Smooth muscle cell (in vitro differentiated cells): ENCODE results near the gene NAALADL2. TPM values are rescaled to one million over a fixed set of nuclear protein-coding genes. Genes with fewer than 3 reads are reported as not detected.

ENCODE experiments used
- DNase-seq: peaks from one replicate; lab custom pipeline; 2025; ENCODE audit not compliant: unreplicated experiment; lab: John Stamatoyannopoulos, UW
- H2AFZ ChIP-seq: fragments of 200-600 bp; sonication (generic); 2 replicates; pipeline ENCODE4 v1.6.0; 2016; ENCODE audit warnings: antibody characterized with exemption, low read depth, mild to moderate bottlenecking
- H3F3A ChIP-seq: fragments of 200-600 bp; sonication (generic); 2 replicates; pipeline ENCODE4 v1.6.0; 2017; ENCODE audit warnings: antibody characterized with exemption, low read depth
- H3K27ac ChIP-seq: fragments of 200-600 bp; sonication (generic); 2 replicates; pipeline ENCODE4 v1.5.1; 2016; ENCODE audit warnings: low read depth, mild to moderate bottlenecking
- H3K27me3 ChIP-seq: fragments of 200-600 bp; sonication (generic); 2 replicates; pipeline ENCODE4 v1.6.1; 2016; ENCODE audit warnings: low read depth, mild to moderate bottlenecking
- H3K36me3 ChIP-seq: fragments of 200-600 bp; sonication (generic); 2 replicates; pipeline ENCODE4 v1.5.1; 2016; ENCODE audit warnings: low read depth
- H3K4me1 ChIP-seq: fragments of 200-600 bp; sonication (generic); 2 replicates; pipeline ENCODE4 v1.5.1; 2016; ENCODE audit warnings: low read depth
- H3K4me2 ChIP-seq: fragments of 200-600 bp; sonication (generic); 2 replicates; pipeline ENCODE4 v1.6.0; 2016; ENCODE audit warnings: mild to moderate bottlenecking
- H3K4me3 ChIP-seq: fragments of 200-600 bp; sonication (generic); 2 replicates; pipeline ENCODE4 v1.5.1; 2016; ENCODE audit warnings: mild to moderate bottlenecking
- H3K79me2 ChIP-seq: fragments of 200-600 bp; sonication (generic); 2 replicates; pipeline ENCODE4 v1.6.0; 2016; ENCODE audit warnings: low read depth, mild to moderate bottlenecking
- H3K9ac ChIP-seq: fragments of 200-600 bp; sonication (generic); 2 replicates; pipeline ENCODE4 v1.6.0; 2016; ENCODE audit warnings: low read depth
- H3K9me3 ChIP-seq: fragments of 200-600 bp; sonication (generic); replicated peaks from 2 replicates; pipeline ENCODE4 v1.5.1; 2016; ENCODE audit warnings: low read depth
- H4K20me1 ChIP-seq: fragments of 200-600 bp; sonication (generic); 2 replicates; pipeline ENCODE4 v1.6.0; 2016; ENCODE audit warnings: low read depth
- WGBS: methylation state at CpG from one replicate; pipeline ENCODE4 v1.1.7; 2016; ENCODE audit warnings: low lambda C conversion rate; 5-methylcytosine and 5-hydroxymethylcytosine counted together
- polyA plus RNA-seq: library from polyadenylated mRNA; unstranded; fragments of >200 nt; fragmentation: Nextera tagmentation; extraction: Ambion mirVana; gene quantifications from 2 replicates; pipeline ENCODE4 v1.2.1, GENCODE V29; 2016
- total RNA-seq: library from RNA; depleted of rRNA; stranded (reverse); fragments of >200 nt; gene quantifications from 2 replicates; pipeline ENCODE4 v1.2.3, GENCODE V29; 2014
- TF ChIP-seq, protein P1 (sequence below): fragments of 200-600 bp; sonication (generic); IDR thresholded peaks from 2 replicates; pipeline ENCODE4 v1.5.1; 2017; ENCODE audit warnings: borderline replicate concordance, mild to moderate bottlenecking, antibody characterized with exemption; ENCODE audit not compliant: insufficient read depth, poor library complexity, severe bottlenecking

NAALADL2 gene
- total and polyA plus RNA-seq, 2 experiments from 2014 or later = 2.5 to 13.8 TPM

DNA sequence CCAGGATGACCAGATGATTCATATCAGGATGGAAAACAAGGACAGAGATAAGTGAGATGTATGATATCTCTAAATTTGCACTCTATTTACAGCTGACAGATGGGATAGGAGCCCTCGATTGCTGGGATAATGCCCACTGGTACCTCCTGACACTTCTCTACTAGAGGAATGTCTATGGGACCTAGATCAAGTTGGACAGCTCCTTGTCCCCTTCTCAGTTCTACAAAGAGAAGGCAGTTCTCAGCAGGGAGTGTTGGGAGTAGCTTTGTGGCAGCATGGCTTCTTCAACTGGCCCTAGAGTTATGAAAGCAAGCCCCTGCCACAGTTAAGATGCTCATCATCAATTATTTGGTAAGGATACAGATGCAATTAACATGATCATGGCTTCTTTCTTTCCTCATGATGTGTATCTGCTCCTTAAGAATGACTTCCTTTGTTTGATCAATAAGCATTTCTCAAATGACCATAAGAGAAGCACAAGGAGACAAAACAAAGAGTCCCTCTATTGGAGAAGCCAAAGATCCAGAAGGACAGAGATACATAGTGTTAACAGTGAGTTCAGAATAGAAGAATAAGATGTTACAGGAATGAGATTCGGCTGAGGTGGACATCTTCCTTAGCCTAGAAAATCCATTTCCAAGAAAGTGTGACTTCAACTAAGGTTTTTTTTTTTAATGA is 481.3 kb downstream of the NAALADL2 start:
- Histone ChIP-seq H3K36me3 (no peaks in the 10 kb centered on the region), H3K9me3 (no peaks in the 10 kb centered on the region), H3K4me3 (no peak overlapping the region), H2AFZ (no peak overlapping the region), H4K20me1 (no peaks in the 10 kb centered on the region), H3F3A (no peaks in the 10 kb centered on the region), H3K4me1 (no peaks in the 10 kb centered on the region), H3K4me2 (no peak overlapping the region), H3K79me2 (no peaks in the 10 kb centered on the region), H3K27me3 (no peaks in the 10 kb centered on the region), H3K9ac (no peak overlapping the region), H3K27ac (no peak overlapping the region)
- TF ChIP-seq, protein P1, sequence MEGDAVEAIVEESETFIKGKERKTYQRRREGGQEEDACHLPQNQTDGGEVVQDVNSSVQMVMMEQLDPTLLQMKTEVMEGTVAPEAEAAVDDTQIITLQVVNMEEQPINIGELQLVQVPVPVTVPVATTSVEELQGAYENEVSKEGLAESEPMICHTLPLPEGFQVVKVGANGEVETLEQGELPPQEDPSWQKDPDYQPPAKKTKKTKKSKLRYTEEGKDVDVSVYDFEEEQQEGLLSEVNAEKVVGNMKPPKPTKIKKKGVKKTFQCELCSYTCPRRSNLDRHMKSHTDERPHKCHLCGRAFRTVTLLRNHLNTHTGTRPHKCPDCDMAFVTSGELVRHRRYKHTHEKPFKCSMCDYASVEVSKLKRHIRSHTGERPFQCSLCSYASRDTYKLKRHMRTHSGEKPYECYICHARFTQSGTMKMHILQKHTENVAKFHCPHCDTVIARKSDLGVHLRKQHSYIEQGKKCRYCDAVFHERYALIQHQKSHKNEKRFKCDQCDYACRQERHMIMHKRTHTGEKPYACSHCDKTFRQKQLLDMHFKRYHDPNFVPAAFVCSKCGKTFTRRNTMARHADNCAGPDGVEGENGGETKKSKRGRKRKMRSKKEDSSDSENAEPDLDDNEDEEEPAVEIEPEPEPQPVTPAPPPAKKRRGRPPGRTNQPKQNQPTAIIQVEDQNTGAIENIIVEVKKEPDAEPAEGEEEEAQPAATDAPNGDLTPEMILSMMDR = no peak
- DNase-seq = no peak
- 91% methylated on average over 2 of the region's 2 CpGs for WGBS

DNA sequence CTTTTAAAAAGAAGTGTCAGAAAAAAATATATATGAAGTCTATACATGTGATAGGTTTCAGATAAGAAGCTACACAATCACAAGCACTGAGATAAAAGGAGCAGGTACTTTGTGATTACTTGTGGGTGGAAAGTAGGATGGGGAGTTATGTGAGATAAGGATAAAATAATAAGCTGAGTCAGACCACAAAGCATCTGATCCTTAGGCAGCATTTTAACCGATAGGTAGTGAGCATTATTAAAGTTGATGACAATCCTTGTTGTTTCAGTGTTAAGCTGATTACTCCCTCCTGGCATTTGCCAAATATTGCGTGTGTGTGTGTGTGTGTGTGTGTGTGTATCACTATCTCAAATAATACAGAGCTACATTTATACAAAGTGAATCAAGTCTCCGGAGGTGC is 483.1 kb downstream of the NAALADL2 start:
- 87% methylated on average over 3 of the region's 3 CpGs for WGBS
- no peak for DNase-seq
- H3K27me3 ChIP-seq = no peaks in the 10 kb centered on the region
- no peaks in the 10 kb centered on the region for H3F3A ChIP-seq
- H3K36me3 ChIP-seq = no peaks in the 10 kb centered on the region
- H4K20me1 ChIP-seq = no peaks in the 10 kb centered on the region
- no peaks in the 10 kb centered on the region for H3K4me1 ChIP-seq
- no peak overlapping the region for H3K27ac ChIP-seq
- TF ChIP-seq, protein P1 = no peak
- H2AFZ ChIP-seq = no peak overlapping the region
- no peaks in the 10 kb centered on the region for H3K79me2 ChIP-seq
- no peak overlapping the region for H3K4me3 ChIP-seq
- no peaks in the 10 kb centered on the region for H3K9me3 ChIP-seq
- no peak overlapping the region for H3K9ac ChIP-seq
- no peak overlapping the region for H3K4me2 ChIP-seq

DNA sequence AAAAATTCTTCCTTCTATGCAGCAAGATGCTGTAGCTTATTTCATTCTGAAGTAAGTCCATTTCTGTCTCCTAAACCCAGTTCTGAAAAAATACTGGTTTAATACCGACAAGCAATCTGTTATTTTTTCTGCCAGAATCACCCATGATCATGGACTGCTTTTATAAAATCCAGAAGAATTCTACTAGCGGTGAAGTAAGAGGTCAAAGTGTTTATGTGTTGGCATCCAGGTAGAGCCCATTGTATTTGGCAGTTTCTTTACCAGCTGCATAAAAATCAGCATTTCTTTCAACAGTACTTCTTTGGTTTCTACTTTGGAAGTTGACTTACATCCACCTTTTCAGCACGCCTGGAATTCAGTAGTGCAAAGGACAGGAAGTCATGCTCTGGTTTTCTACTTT is 484.8 kb downstream of the NAALADL2 start:
- Histone ChIP-seq H3K36me3 (no peaks in the 10 kb centered on the region), H3K27ac (no peak overlapping the region)
- TF ChIP-seq, protein P1 = no peak

DNA sequence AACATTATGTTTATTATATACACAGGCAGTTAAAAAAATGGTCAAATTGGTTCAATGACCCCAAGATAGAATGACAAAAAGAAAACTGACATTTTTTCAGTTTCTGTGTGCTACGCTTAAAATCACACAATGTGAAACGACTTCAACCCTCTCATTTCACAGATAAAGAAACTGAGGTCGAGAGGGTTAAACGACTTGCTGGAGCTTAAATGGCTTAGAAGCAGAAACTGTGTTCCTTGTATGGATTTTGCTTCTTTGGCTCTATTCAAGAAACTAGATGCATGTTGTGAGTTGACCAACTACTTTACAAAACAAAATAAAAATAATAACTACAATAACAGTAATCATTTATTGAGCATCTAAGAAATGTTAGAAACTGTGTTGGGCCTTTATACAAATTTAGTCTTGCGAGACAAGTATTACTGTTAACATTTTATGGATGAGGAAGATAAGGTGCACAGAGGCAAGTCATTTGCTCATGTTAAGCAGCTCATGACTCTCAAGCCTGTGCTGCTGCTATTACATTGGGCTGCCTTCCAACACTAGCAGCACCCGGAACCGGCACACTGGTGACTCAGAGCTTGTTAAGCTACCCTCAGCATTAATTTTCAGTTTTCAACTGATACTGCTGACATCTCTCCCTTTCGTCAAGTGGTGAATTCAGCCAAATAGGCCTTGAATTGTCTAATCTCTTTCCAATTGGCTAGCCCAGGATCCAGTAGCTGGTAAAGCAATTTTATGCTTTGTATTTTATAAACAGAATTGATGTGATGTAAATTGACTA is 487.6 kb downstream of the NAALADL2 start:
- no peaks in the 10 kb centered on the region for H3K79me2 ChIP-seq
- TF ChIP-seq, protein P1 = no peak
- no peaks in the 10 kb centered on the region for H4K20me1 ChIP-seq
- peak; percentile 1 for DNase-seq
- H3K9me3 ChIP-seq = no peaks in the 10 kb centered on the region
- no peaks in the 10 kb centered on the region for H3F3A ChIP-seq
- no peak overlapping the region for H2AFZ ChIP-seq
- no peak overlapping the region for H3K9ac ChIP-seq
- H3K4me2 ChIP-seq = no peak overlapping the region
- H3K36me3 ChIP-seq = no peaks in the 10 kb centered on the region
- H3K4me1 ChIP-seq = no peaks in the 10 kb centered on the region
- no peaks in the 10 kb centered on the region for H3K27me3 ChIP-seq
- WGBS = 46% methylated on average over 8 of the region's 8 CpGs
- no peak overlapping the region for H3K4me3 ChIP-seq
- H3K27ac ChIP-seq = no peak overlapping the region

More for the DNA sequence above, 484.8 kb downstream of the NAALADL2 start:
- no peaks in the 10 kb centered on the region for H3F3A ChIP-seq
- H2AFZ ChIP-seq = no peak overlapping the region
- no peaks in the 10 kb centered on the region for H3K79me2 ChIP-seq
- H3K27me3 ChIP-seq = no peaks in the 10 kb centered on the region
- no peaks in the 10 kb centered on the region for H3K4me1 ChIP-seq
- H3K9ac ChIP-seq = no peak overlapping the region
- DNase-seq = no peak
- no peak overlapping the region for H3K4me3 ChIP-seq
- H3K4me2 ChIP-seq = no peak overlapping the region
- no peaks in the 10 kb centered on the region for H4K20me1 ChIP-seq
- no peaks in the 10 kb centered on the region for H3K9me3 ChIP-seq
- WGBS = 70% methylated on average over 3 of the region's 3 CpGs
